Natural killer cell treated with Interleukin-12 subunit alpha and Interleukin-12 subunit beta and Interleukin-15 and Interleukin-18, amount 100 ng/mL, for 72 hours (primary cell): ENCODE measurements around the gene CDCA4. TPM values are rescaled to one million over a fixed set of nuclear protein-coding genes. Genes with fewer than 3 reads are reported as not detected.

ENCODE experiments used
- total RNA-seq, 2 donors: library from RNA; stranded (reverse); gene quantifications; one replicate each; pipeline ENCODE4 v1.2.3, GENCODE V29; 2022

Gene CDCA4
- total RNA-seq, 2 donors from 2014 or later = 39.9 to 71.5 TPM

Other genes starting within 250 kb of the CDCA4 start
- 100 to 1,000 TPM; 128 to 229 TPM for gene AKT1, start 225.3 kb downstream of the CDCA4 start, total RNA-seq
- 1 to 10 TPM; 1.3 to 3.0 TPM for gene ZBTB42, start 220.0 kb downstream of the CDCA4 start, total RNA-seq
- gene CEP170B, start 155.8 kb downstream of the CDCA4 start, total RNA-seq = 1 to 10 TPM; 3.4 to 3.8 TPM
- gene PLD4, start 96.2 kb downstream of the CDCA4 start, total RNA-seq = not detected
- gene AHNAK2, start 42.7 kb downstream of the CDCA4 start, total RNA-seq = not detected
- 1 to 10 TPM; 1.2 to 1.5 TPM for gene CLBA1, start 35.3 kb downstream of the CDCA4 start, total RNA-seq
- 10 to 100 TPM; 80.9 to 88.3 TPM for gene GPR132, start 44.3 kb upstream of the CDCA4 start, total RNA-seq
- 1 to 10 TPM; 5.9 to 7.1 TPM for gene JAG2, start 147.7 kb upstream of the CDCA4 start, total RNA-seq
- 10 to 100 TPM; 10.2 to 23.4 TPM for gene NUDT14, start 160.2 kb upstream of the CDCA4 start, total RNA-seq
- 10 to 100 TPM; 42.3 to 52.9 TPM for gene BTBD6, start 227.4 kb upstream of the CDCA4 start, total RNA-seq